Skeletal muscle satellite cell (primary cell): ENCODE measurements around the gene SCARF2.

Experiments used
- H3K27me3 ChIP-seq: 2 replicates; pipeline ENCODE4 v1.7.0; 2013; ENCODE audit warnings: low read length; ENCODE audit not compliant: control insufficient read depth, insufficient read depth
- H3K36me3 ChIP-seq: 2 replicates; pipeline ENCODE4 v1.7.0; 2013; ENCODE audit warnings: mild to moderate bottlenecking, control low read depth, low read length; ENCODE audit not compliant: insufficient read depth
- H3K4me1 ChIP-seq: 2 replicates; pipeline ENCODE4 v1.7.0; 2013; ENCODE audit warnings: low read length; ENCODE audit not compliant: control insufficient read depth, insufficient read depth
- H3K4me2 ChIP-seq: 2 replicates; pipeline ENCODE4 v1.7.0; 2013; ENCODE audit warnings: mild to moderate bottlenecking, low read length
- H3K4me3 ChIP-seq: 2 replicates; pipeline ENCODE4 v1.7.0; 2013; ENCODE audit warnings: low read length
- H3K9ac ChIP-seq: 2 replicates; pipeline ENCODE4 v1.7.0; 2013; ENCODE audit warnings: mild to moderate bottlenecking, low read depth, low read length, moderate library complexity
- H3K9me3 ChIP-seq: replicated peaks from 2 replicates; pipeline ENCODE4 v1.7.0; 2013; ENCODE audit warnings: mild to moderate bottlenecking, control low read depth, low read length

The SCARF2 gene

GRCh38 chr22:20428496-20429253, 8.9 kb downstream of the SCARF2 start:
- H3K9ac ChIP-seq: no peak overlapping the region
- H3K4me3 ChIP-seq: no peak overlapping the region
- peaks cover 6% of the 10 kb centered on the region for H3K4me1 ChIP-seq
- peaks cover 37% of the 10 kb centered on the region for H3K36me3 ChIP-seq
- no peaks in the 10 kb centered on the region for H3K27me3 ChIP-seq
- no peak overlapping the region for H3K4me2 ChIP-seq
- H3K9me3 ChIP-seq: no peaks in the 10 kb centered on the region

GRCh38 chr22:20427945-20428417, 9.6 kb downstream of the SCARF2 start:
- Histone ChIP-seq H3K27me3 (no peaks in the 10 kb centered on the region), H3K4me1 (peaks cover 6% of the 10 kb centered on the region), H3K36me3 (peaks cover 39% of the 10 kb centered on the region)

GRCh38 chr22:20427104-20427944, 10.3 kb downstream of the SCARF2 start:
- H3K4me1 ChIP-seq: peaks cover 6% of the 10 kb centered on the region
- H3K4me3 ChIP-seq: no peak overlapping the region
- H3K36me3 ChIP-seq: peaks cover 39% of the 10 kb centered on the region
- H3K9ac ChIP-seq: no peak overlapping the region
- H3K9me3 ChIP-seq: no peaks in the 10 kb centered on the region
- no peaks in the 10 kb centered on the region for H3K27me3 ChIP-seq
- H3K4me2 ChIP-seq: no peak overlapping the region

More at GRCh38 chr22:20427945-20428417, 9.6 kb downstream of the SCARF2 start:
- H3K9me3 ChIP-seq: no peaks in the 10 kb centered on the region
- no peak overlapping the region for H3K4me3 ChIP-seq
- no peak overlapping the region for H3K4me2 ChIP-seq
- H3K9ac ChIP-seq: no peak overlapping the region

- Histone ChIP-seq H3K27me3 (no peaks in the 10 kb centered on the region), H3K4me1 (peaks cover 4% of the 10 kb centered on the region), H3K36me3 (peaks cover 39% of the 10 kb centered on the region)
Measured at GRCh38 chr22:20426259-20426615, 11.4 kb downstream of the SCARF2 start.

GRCh38 chr22:20425566-20426258, 11.9 kb downstream of the SCARF2 start:
- Histone ChIP-seq H3K36me3 (peaks cover 39% of the 10 kb centered on the region), H3K9me3 (no peaks in the 10 kb centered on the region), H3K4me1 (no peaks in the 10 kb centered on the region), H3K27me3 (no peaks in the 10 kb centered on the region), H3K4me2 (no peak overlapping the region), H3K4me3 (no peak overlapping the region), H3K9ac (no peak overlapping the region)

More at GRCh38 chr22:20426259-20426615, 11.4 kb downstream of the SCARF2 start:
- Histone ChIP-seq H3K9me3 (no peaks in the 10 kb centered on the region), H3K9ac (no peak overlapping the region), H3K4me2 (no peak overlapping the region), H3K4me3 (no peak overlapping the region)

GRCh38 chr22:20424932-20425565, 12.6 kb downstream of the SCARF2 start:
- Histone ChIP-seq H3K9me3 (no peaks in the 10 kb centered on the region), H3K9ac (no peak overlapping the region), H3K36me3 (peaks cover 32% of the 10 kb centered on the region), H3K4me3 (no peak overlapping the region), H3K4me2 (no peak overlapping the region), H3K4me1 (no peaks in the 10 kb centered on the region), H3K27me3 (no peaks in the 10 kb centered on the region)

- no peaks in the 10 kb centered on the region for H3K27me3 ChIP-seq
- no peak overlapping the region for H3K9ac ChIP-seq
- no peaks in the 10 kb centered on the region for H3K9me3 ChIP-seq
- H3K4me2 ChIP-seq: no peak overlapping the region
- no peaks in the 10 kb centered on the region for H3K4me1 ChIP-seq
- peaks cover 28% of the 10 kb centered on the region for H3K36me3 ChIP-seq
- H3K4me3 ChIP-seq: no peak overlapping the region
Measured at GRCh38 chr22:20424568-20424931, 13.1 kb downstream of the SCARF2 start.

- Histone ChIP-seq H3K9me3 (no peaks in the 10 kb centered on the region), H3K9ac (no peak overlapping the region), H3K4me3 (no peak overlapping the region), H3K4me1 (no peaks in the 10 kb centered on the region), H3K27me3 (no peaks in the 10 kb centered on the region), H3K4me2 (no peak overlapping the region), H3K36me3 (peaks cover 25% of the 10 kb centered on the region)
Measured at GRCh38 chr22:20423906-20424551, 13.6 kb downstream of the SCARF2 start.

GRCh38 chr22:20423008-20423905, 14.4 kb downstream of the SCARF2 start:
- peaks cover 4% of the 10 kb centered on the region for H3K4me1 ChIP-seq
- H3K9ac ChIP-seq: no peak overlapping the region
- H3K27me3 ChIP-seq: no peaks in the 10 kb centered on the region
- peaks cover 20% of the 10 kb centered on the region for H3K36me3 ChIP-seq
- H3K9me3 ChIP-seq: no peaks in the 10 kb centered on the region
- no peak overlapping the region for H3K4me2 ChIP-seq
- no peak overlapping the region for H3K4me3 ChIP-seq
